ENCODE data around the gene PIP4K2C.

DNA sequence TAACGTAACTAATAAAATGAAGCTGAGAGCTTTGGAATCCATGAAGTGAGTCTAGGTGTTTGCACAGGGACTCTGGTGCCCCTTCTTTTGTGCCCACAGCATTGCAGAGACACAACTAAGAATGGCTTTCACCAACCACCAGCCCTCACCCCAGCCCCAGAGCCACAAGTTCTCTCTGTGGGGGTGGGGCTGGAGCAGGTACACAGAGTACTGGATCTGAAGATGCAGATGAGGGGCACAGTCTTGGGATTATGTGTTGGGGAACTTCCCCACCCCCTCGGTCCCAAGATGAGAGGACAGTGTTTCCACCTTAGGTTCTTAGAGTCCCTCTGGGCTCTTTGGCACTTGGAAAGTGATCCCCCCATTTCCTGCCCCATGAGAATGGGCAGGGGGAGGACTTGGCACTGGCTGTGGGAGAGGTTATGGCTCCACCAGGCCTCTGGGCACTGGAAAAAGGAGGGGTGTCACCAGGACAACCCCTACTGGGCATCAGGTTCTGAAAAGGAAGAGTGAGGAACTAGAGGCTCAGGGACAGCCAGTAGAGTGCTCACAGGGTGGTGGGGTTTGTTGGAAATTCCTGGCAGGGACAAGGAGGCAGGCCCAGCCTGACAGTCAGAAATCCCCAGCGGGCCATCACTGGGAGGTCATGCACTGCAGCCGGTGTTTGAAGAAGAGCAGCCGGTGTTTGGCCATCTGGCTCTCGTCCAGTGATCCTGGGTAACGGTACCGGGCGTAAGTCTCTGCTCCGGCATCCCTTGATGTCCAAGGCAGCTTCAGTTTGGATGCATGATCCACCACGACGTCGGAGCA is 35.3 kb downstream of the PIP4K2C start:
- TF ChIP-seq, protein P1, sequence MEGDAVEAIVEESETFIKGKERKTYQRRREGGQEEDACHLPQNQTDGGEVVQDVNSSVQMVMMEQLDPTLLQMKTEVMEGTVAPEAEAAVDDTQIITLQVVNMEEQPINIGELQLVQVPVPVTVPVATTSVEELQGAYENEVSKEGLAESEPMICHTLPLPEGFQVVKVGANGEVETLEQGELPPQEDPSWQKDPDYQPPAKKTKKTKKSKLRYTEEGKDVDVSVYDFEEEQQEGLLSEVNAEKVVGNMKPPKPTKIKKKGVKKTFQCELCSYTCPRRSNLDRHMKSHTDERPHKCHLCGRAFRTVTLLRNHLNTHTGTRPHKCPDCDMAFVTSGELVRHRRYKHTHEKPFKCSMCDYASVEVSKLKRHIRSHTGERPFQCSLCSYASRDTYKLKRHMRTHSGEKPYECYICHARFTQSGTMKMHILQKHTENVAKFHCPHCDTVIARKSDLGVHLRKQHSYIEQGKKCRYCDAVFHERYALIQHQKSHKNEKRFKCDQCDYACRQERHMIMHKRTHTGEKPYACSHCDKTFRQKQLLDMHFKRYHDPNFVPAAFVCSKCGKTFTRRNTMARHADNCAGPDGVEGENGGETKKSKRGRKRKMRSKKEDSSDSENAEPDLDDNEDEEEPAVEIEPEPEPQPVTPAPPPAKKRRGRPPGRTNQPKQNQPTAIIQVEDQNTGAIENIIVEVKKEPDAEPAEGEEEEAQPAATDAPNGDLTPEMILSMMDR (conservative IDR thresholded peaks at IDR 0.05 in 1 of 2, IDR thresholded peaks at IDR 0.05 in 1 of 2; ENCODE audit: extremely low read depth in 1 of 2, insufficient read depth in 1 of 2, low read depth in 1 of 2, low read length in 2 of 2) = no peak
- TF ChIP-seq EZH2 (IDR thresholded peaks at IDR 0.05; ENCODE audit: borderline replicate concordance, low read length) = no peak
